CD14-positive monocyte (primary cell): ENCODE data around the gene PACC1. TPM values are rescaled to one million over a fixed set of nuclear protein-coding genes. Genes with fewer than 3 reads are reported as not detected.

ENCODE experiments used
- DNase-seq, 3 donors: peaks; one replicate each; pipeline ENCODE4 v3.0.0-alpha.2; 2011 to 2022
- H2AFZ ChIP-seq: 2 replicates; pipeline ENCODE4 v1.6.0; 2012; ENCODE audit warnings: mild to moderate bottlenecking, low read depth, low read length, inconsistent platforms; ENCODE audit not compliant: insufficient read depth, poor library complexity, severe bottlenecking
- H3K27ac ChIP-seq, 2 donors: 1 replicate in 1 of 2; 2 replicates in 1 of 2; pipeline ENCODE4 v1.5.1; 2012 to 2013; ENCODE audit warnings: low read length in 2 of 2, control low read depth in 1 of 2, inconsistent platforms in 1 of 2, low read depth in 1 of 2, mild to moderate bottlenecking in 1 of 2
- H3K27me3 ChIP-seq, 2 donors: one replicate each; pipeline versions ENCODE4 v1.6.0 to v1.6.1; 2011 to 2013; ENCODE audit warnings: low read length in 2 of 2; ENCODE audit not compliant: control insufficient read depth in 2 of 2, insufficient read depth in 2 of 2
- H3K36me3 ChIP-seq, 2 donors: replicated peaks in 1 of 2; 1 replicate in 1 of 2; 2 replicates in 1 of 2; pipeline versions ENCODE4 v1.5.1 to v1.6.1; 2012 to 2013; ENCODE audit warnings: low read length in 2 of 2, control low read depth in 1 of 2, inconsistent platforms in 1 of 2, mild to moderate bottlenecking in 1 of 2; ENCODE audit not compliant: insufficient read depth in 2 of 2, control insufficient read depth in 1 of 2
- H3K4me1 ChIP-seq, 2 donors: 1 replicate in 1 of 2; 2 replicates in 1 of 2; pipeline versions ENCODE4 v1.5.1 to v1.6.1; 2012 to 2013; ENCODE audit warnings: low read length in 2 of 2, control low read depth in 1 of 2, inconsistent platforms in 1 of 2, mild to moderate bottlenecking in 1 of 2, moderate library complexity in 1 of 2; ENCODE audit not compliant: insufficient read depth in 2 of 2, control insufficient read depth in 1 of 2
- H3K4me2 ChIP-seq: replicated peaks from 2 replicates; pipeline ENCODE3; 2012; ENCODE audit warnings: low read length, moderate library complexity, mild to moderate bottlenecking; ENCODE audit not compliant: poor library complexity, severe bottlenecking; ENCODE audit errors: extremely low read depth
- H3K4me3 ChIP-seq, 3 experiments: fragments of 200-600 bp in 1 of 3; sonication (generic) in 1 of 3; replicated peaks in 1 of 3; 1 replicate in 2 of 3; 2 replicates in 1 of 3; pipeline ENCODE4 v1.5.1; 2011 to 2013; ENCODE audit warnings: low read length in 3 of 3, mild to moderate bottlenecking in 3 of 3, control low read depth in 2 of 3, low read depth in 2 of 3, inconsistent platforms in 1 of 3, moderate library complexity in 1 of 3
- H3K79me2 ChIP-seq: 2 replicates; pipeline ENCODE4 v1.6.0; 2012; ENCODE audit warnings: mild to moderate bottlenecking, control low read depth, inconsistent platforms, low read length, moderate library complexity; ENCODE audit not compliant: insufficient read depth
- H3K9ac ChIP-seq: 2 replicates; pipeline ENCODE4 v1.6.0; 2017; ENCODE audit warnings: low read length, mild to moderate bottlenecking; ENCODE audit not compliant: insufficient read depth, poor library complexity, severe bottlenecking
- H3K9me3 ChIP-seq, 2 donors: replicated peaks in 1 of 2; 1 replicate in 1 of 2; 2 replicates in 1 of 2; pipeline versions ENCODE4 v1.5.1 to v1.6.1; 2012 to 2013; ENCODE audit warnings: low read length in 2 of 2, control low read depth in 1 of 2; ENCODE audit not compliant: control insufficient read depth in 1 of 2, insufficient read depth in 1 of 2
- H4K20me1 ChIP-seq: 2 replicates; pipeline ENCODE4 v1.6.0; 2012; ENCODE audit warnings: mild to moderate bottlenecking, low read length, control low read depth, moderate library complexity; ENCODE audit not compliant: insufficient read depth
- H3K27ac Mint-ChIP-seq, 7 donors: one replicate each; pipeline ENCODE4 v1.8.0; 2020; ENCODE audit warnings: mild to moderate bottlenecking in 7 of 7, mixed read lengths in 7 of 7, moderate library complexity in 6 of 7, inconsistent platforms in 2 of 7
- H3K27me3 Mint-ChIP-seq, 3 donors: one replicate each; pipeline ENCODE4 v1.8.0; 2021 to 2022; ENCODE audit warnings: low read depth in 3 of 3, mild to moderate bottlenecking in 3 of 3, mixed read lengths in 3 of 3, moderate library complexity in 3 of 3, inconsistent platforms in 1 of 3
- H3K36me3 Mint-ChIP-seq, 2 donors: one replicate each; pipeline ENCODE4 v1.8.0; 2020; ENCODE audit warnings: mixed read lengths in 2 of 2, inconsistent platforms in 1 of 2, mild to moderate bottlenecking in 1 of 2
- H3K4me1 Mint-ChIP-seq: one replicate; pipeline ENCODE4 v1.8.0; 2020; ENCODE audit warnings: mild to moderate bottlenecking, mixed read lengths
- H3K4me3 Mint-ChIP-seq, 2 donors: one replicate each; pipeline ENCODE4 v1.8.0; 2020; ENCODE audit warnings: mild to moderate bottlenecking in 2 of 2, mixed read lengths in 2 of 2, moderate library complexity in 1 of 2
- H3K9me3 Mint-ChIP-seq, 7 donors: one replicate each; pipeline ENCODE4 v1.8.0; 2020 to 2022; ENCODE audit warnings: mixed read lengths in 7 of 7, mild to moderate bottlenecking in 6 of 7, moderate library complexity in 6 of 7, inconsistent platforms in 2 of 7
- CTCF ChIP-seq: fragments of 200-600 bp; IDR thresholded peaks from one replicate; pipeline ENCODE4 v1.8.0; 2022; ENCODE audit warnings: antibody characterized with exemption, mild to moderate bottlenecking
- WGBS: methylation state at CpG from one replicate; pipeline ENCODE4 v1.1.5; 2013; ENCODE audit warnings: missing lambda C conversion rate; ENCODE audit not compliant: insufficient coverage; 5-methylcytosine and 5-hydroxymethylcytosine counted together
- intact Hi-C, 2 donors: fragments of 100-400 bp; cut with micrococcal nuclease; formaldehyde crosslinking; loops; one replicate each; pipeline versions ENCODE4 v1.15.0 to v1.15.1; 2023
- polyA plus RNA-seq, 3 donors: library from polyadenylated mRNA; depleted of rRNA in 1 of 3; unstranded in 2 of 3; stranded (reverse) in 1 of 3; fragments of 300-500 nt in 2 of 3; fragments of >200 nt in 1 of 3; fragmentation: Illumina TruSeq in 2 of 3; gene quantifications; 1 replicate in 2 of 3; 2 replicates in 1 of 3; pipeline ENCODE4 v1.2.3, GENCODE V29; 2012 to 2021

Gene PACC1
- polyA plus RNA-seq, 3 donors, result 14.0 to 16.6 (median 14.7) TPM

- no peak overlapping the region for H2AFZ ChIP-seq
- H3K4me3 Mint-ChIP-seq, result no peak overlapping the region
- H3K27ac ChIP-seq, result no peak overlapping the region
- DNase-seq, result no peak
- H3K4me1 ChIP-seq, result no peaks in the 10 kb centered on the region
- no peak for TF ChIP-seq CTCF
- H3K4me2 ChIP-seq, result no peak overlapping the region
- H3K9ac ChIP-seq, result no peak overlapping the region
- WGBS, result 100% methylated on average over 2 of the region's 3 CpGs
- peaks cover 0 to 2% (median 0%) of the 10 kb centered on the region in 3 donors for H3K27me3 Mint-ChIP-seq
- H3K79me2 ChIP-seq, result no peaks in the 10 kb centered on the region
- H3K36me3 Mint-ChIP-seq, result no peaks in the 10 kb centered on the region
- H3K9me3 ChIP-seq, result no peaks in the 10 kb centered on the region
- H3K4me3 ChIP-seq, result no peak overlapping the region
- H4K20me1 ChIP-seq, result no peaks in the 10 kb centered on the region
- no peaks in the 10 kb centered on the region for H3K27me3 ChIP-seq
- intact Hi-C loops, result no loop called here
- no peak overlapping the region for H3K27ac Mint-ChIP-seq
- no peaks in the 10 kb centered on the region for H3K36me3 ChIP-seq
- H3K4me1 Mint-ChIP-seq, result peaks cover 6% of the 10 kb centered on the region
- H3K9me3 Mint-ChIP-seq, result no peaks in the 10 kb centered on the region
Observed at GRCh38 chr1:212423879-212424278, 9.2 kb upstream of the PACC1 start.

DNA sequence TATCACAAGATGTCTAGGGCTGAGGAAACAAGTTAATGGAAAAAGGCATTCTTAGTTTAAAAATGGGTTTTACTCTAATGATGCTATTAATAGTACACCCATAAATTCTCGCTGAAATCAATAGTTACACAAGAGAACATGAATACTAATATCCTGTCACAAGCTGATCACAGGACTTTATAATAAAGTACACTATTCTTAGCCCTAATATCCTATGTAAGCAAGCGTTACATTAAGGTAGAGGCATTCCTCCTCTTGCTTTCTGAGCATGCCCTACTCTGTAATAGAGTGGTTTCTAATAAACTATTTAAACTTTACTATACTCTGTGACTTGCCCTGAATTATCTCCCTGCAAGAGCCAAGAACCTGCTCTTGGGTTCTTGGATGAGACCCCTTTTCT lies 6.5 kb upstream of the PACC1 start:
- Histone ChIP-seq H3K9me3 (no peaks in the 10 kb centered on the region), H4K20me1 (no peaks in the 10 kb centered on the region), H2AFZ (no peak overlapping the region), H3K36me3 (no peaks in the 10 kb centered on the region), H3K4me2 (no peak overlapping the region), H3K27me3 (no peaks in the 10 kb centered on the region), H3K27ac (no peak overlapping the region), H3K4me1 (peaks cover 4 to 7% of the 10 kb centered on the region in 2 donors), H3K79me2 (no peaks in the 10 kb centered on the region), H3K9ac (no peak overlapping the region), H3K4me3 (no peak overlapping the region)
- intact Hi-C loops, result no loop called here
- TF ChIP-seq CTCF, result no peak
- peaks cover 8% of the 10 kb centered on the region for H3K4me1 Mint-ChIP-seq
- no peak overlapping the region for H3K27ac Mint-ChIP-seq
- H3K27me3 Mint-ChIP-seq, result peaks cover 0 to 2% (median 0%) of the 10 kb centered on the region in 3 donors
- no CpG with 5 or more reads among the region's 2 CpGs for WGBS
- no peaks in the 10 kb centered on the region for H3K36me3 Mint-ChIP-seq
- no peak for DNase-seq
- H3K9me3 Mint-ChIP-seq, result no peaks in the 10 kb centered on the region
- no peak overlapping the region for H3K4me3 Mint-ChIP-seq
